Measurements from ENCODE around the gene UBAC2.
"Not testable (repeated sequence)": the region's sequence is repeated elsewhere in the genome, so short reads cannot be mapped to it uniquely, and the experiment has no call there.

Gene UBAC2

GRCh38 chr13:99227331-99227900 is 26.8 kb downstream of the UBAC2 start:
- H3K4me2 ChIP-seq (ENCODE audit: insufficient read depth, low read length): peak overlapping the region; percentile 26
- H3K36me3 ChIP-seq (ENCODE audit: insufficient read depth, low read length): peaks cover 8% of the 10 kb centered on the region
- no peaks in the 10 kb centered on the region for H3K27me3 ChIP-seq (ENCODE audit: insufficient read depth, low read length, poor library complexity)
- H3K9me3 ChIP-seq (ENCODE audit: insufficient read depth, low read length, severe bottlenecking): no peaks in the 10 kb centered on the region
- H3K79me2 ChIP-seq (ENCODE audit: insufficient read depth, low read length): peaks cover 97% of the 10 kb centered on the region
- TF ChIP-seq EZH2 (IDR thresholded peaks at IDR 0.05; ENCODE audit: borderline replicate concordance, low read depth, low read length, severe bottlenecking): no peak
- no peak for TF ChIP-seq CTCF (IDR thresholded peaks at IDR 0.05; ENCODE audit: borderline replicate concordance, extremely low read depth, low read length, poor library complexity, severe bottlenecking)
- no peak for ATAC-seq (ENCODE audit: insufficient read depth, low read depth)
- no peak overlapping the region for H3K9ac ChIP-seq (ENCODE audit: low read depth, low read length)
- peaks cover 52% of the 10 kb centered on the region for H3K4me1 ChIP-seq (ENCODE audit: insufficient read depth, low read length)
- H4K20me1 ChIP-seq (ENCODE audit: insufficient read depth, low read length): peaks cover 59% of the 10 kb centered on the region
- DNase-seq: no peak
- no peak overlapping the region for H3K4me3 ChIP-seq (ENCODE audit: low read depth in 1 of 2, low read length in 2 of 2)
- H2AFZ ChIP-seq (ENCODE audit: low read depth, low read length): no peak overlapping the region
- H3K27ac ChIP-seq (ENCODE audit: low read length): peak overlapping the region; percentile 90

- peak overlapping the region; percentile 24; the same call in 1 of the 2 replicates for H3K9ac ChIP-seq (ENCODE audit: low read depth, low read length)
Observed at GRCh38 chr13:99227909-99228688, 27.4 kb downstream of the UBAC2 start.

GRCh38 chr13:99228737-99229691 is 28.4 kb downstream of the UBAC2 start:
- Histone ChIP-seq H4K20me1 (ENCODE audit: insufficient read depth, low read length) (peaks cover 65% of the 10 kb centered on the region), H3K4me3 (ENCODE audit: low read depth in 1 of 2, low read length in 2 of 2) (peak overlapping the region in 1 of 2 experiments; percentile 30; a peak in 2 of 4 replicates), H3K27me3 (ENCODE audit: insufficient read depth, low read length, poor library complexity) (no peaks in the 10 kb centered on the region), H3K9ac (ENCODE audit: low read depth, low read length) (peak overlapping the region; percentile 39), H3K79me2 (ENCODE audit: insufficient read depth, low read length) (peaks cover 96% of the 10 kb centered on the region), H3K9me3 (ENCODE audit: insufficient read depth, low read length, severe bottlenecking) (no peaks in the 10 kb centered on the region), H3K36me3 (ENCODE audit: insufficient read depth, low read length) (peaks cover 5% of the 10 kb centered on the region; the same call in 1 of the 2 replicates), H3K4me1 (ENCODE audit: insufficient read depth, low read length) (peaks cover 46% of the 10 kb centered on the region), H3K27ac (ENCODE audit: low read length) (peak overlapping the region; percentile 90), H3K4me2 (ENCODE audit: insufficient read depth, low read length) (peak overlapping the region; percentile 65), H2AFZ (ENCODE audit: low read depth, low read length) (no peak overlapping the region)
- ATAC-seq (ENCODE audit: insufficient read depth, low read depth): peak; percentile 86
- DNase-seq: peak; percentile 29
- TF ChIP-seq EZH2 (IDR thresholded peaks at IDR 0.05; ENCODE audit: borderline replicate concordance, low read depth, low read length, severe bottlenecking): no peak
- TF ChIP-seq CTCF (IDR thresholded peaks at IDR 0.05; ENCODE audit: borderline replicate concordance, extremely low read depth, low read length, poor library complexity, severe bottlenecking): no peak

More at GRCh38 chr13:99227909-99228688, 27.4 kb downstream of the UBAC2 start:
- TF ChIP-seq CTCF (IDR thresholded peaks at IDR 0.05; ENCODE audit: borderline replicate concordance, extremely low read depth, low read length, poor library complexity, severe bottlenecking) (no peak), EZH2 (IDR thresholded peaks at IDR 0.05; ENCODE audit: borderline replicate concordance, low read depth, low read length, severe bottlenecking) (no peak)
- Histone ChIP-seq H3K4me2 (ENCODE audit: insufficient read depth, low read length) (peak overlapping the region; percentile 65), H3K4me3 (ENCODE audit: low read depth in 1 of 2, low read length in 2 of 2) (peak overlapping the region in 1 of 2 experiments; percentile 30; a peak in 1 of 4 replicates), H3K27me3 (ENCODE audit: insufficient read depth, low read length, poor library complexity) (no peaks in the 10 kb centered on the region), H3K27ac (ENCODE audit: low read length) (peak overlapping the region; percentile 90), H4K20me1 (ENCODE audit: insufficient read depth, low read length) (peaks cover 63% of the 10 kb centered on the region), H3K79me2 (ENCODE audit: insufficient read depth, low read length) (peaks cover 96% of the 10 kb centered on the region), H3K4me1 (ENCODE audit: insufficient read depth, low read length) (peaks cover 52% of the 10 kb centered on the region), H3K36me3 (ENCODE audit: insufficient read depth, low read length) (peaks cover 5% of the 10 kb centered on the region; the same call in 1 of the 2 replicates), H3K9me3 (ENCODE audit: insufficient read depth, low read length, severe bottlenecking) (no peaks in the 10 kb centered on the region), H2AFZ (ENCODE audit: low read depth, low read length) (no peak overlapping the region)
- ATAC-seq (ENCODE audit: insufficient read depth, low read depth): no peak
- DNase-seq: no peak

GRCh38 chr13:99230588-99230987 is 29.9 kb downstream of the UBAC2 start:
- H3K4me1 ChIP-seq (ENCODE audit: insufficient read depth, low read length): peaks cover 42% of the 10 kb centered on the region
- H2AFZ ChIP-seq (ENCODE audit: low read depth, low read length); H3K36me3 ChIP-seq (ENCODE audit: insufficient read depth, low read length); H3K27me3 ChIP-seq (ENCODE audit: insufficient read depth, low read length, poor library complexity); H3K4me3 ChIP-seq (ENCODE audit: low read depth in 1 of 2, low read length in 2 of 2); ATAC-seq (ENCODE audit: insufficient read depth, low read depth); H3K4me2 ChIP-seq (ENCODE audit: insufficient read depth, low read length); H3K9me3 ChIP-seq (ENCODE audit: insufficient read depth, low read length, severe bottlenecking); H3K27ac ChIP-seq (ENCODE audit: low read length); H3K9ac ChIP-seq (ENCODE audit: low read depth, low read length); DNase-seq: not testable (repeated sequence)
- peaks cover 95% of the 10 kb centered on the region for H3K79me2 ChIP-seq (ENCODE audit: insufficient read depth, low read length)
- H4K20me1 ChIP-seq (ENCODE audit: insufficient read depth, low read length): peaks cover 59% of the 10 kb centered on the region

All from DND-41 (cell line).